Mesenchymal stem cell (in vitro differentiated cells and primary cell): ENCODE measurements around the gene EMP3. TPM values are rescaled to one million over a fixed set of nuclear protein-coding genes. Genes with fewer than 3 reads are reported as not detected.

Source experiments
- DNase-seq: peaks from one replicate; pipeline ENCODE4 v3.0.0-alpha.2; 2013
- H2AFZ ChIP-seq: one replicate; pipeline ENCODE4 v1.6.1; 2013; ENCODE audit warnings: low read depth, mild to moderate bottlenecking, control low read depth, inconsistent platforms, low read length, moderate library complexity
- H2AK5ac ChIP-seq: 2 replicates; pipeline ENCODE4 v1.6.1; 2013; ENCODE audit warnings: low read length, moderate library complexity, mild to moderate bottlenecking, inconsistent platforms; ENCODE audit not compliant: severe bottlenecking
- H2BK120ac ChIP-seq: one replicate; pipeline ENCODE4 v1.6.1; 2013; ENCODE audit warnings: low read depth, mild to moderate bottlenecking, inconsistent platforms, low read length, moderate library complexity
- H2BK12ac ChIP-seq, 2 experiments: one replicate each; pipeline ENCODE4 v1.6.1; 2013; ENCODE audit warnings: inconsistent platforms in 2 of 2, low read length in 2 of 2, mild to moderate bottlenecking in 2 of 2, moderate library complexity in 2 of 2, control low read depth in 1 of 2
- H2BK15ac ChIP-seq: one replicate; pipeline ENCODE4 v1.6.1; 2013; ENCODE audit warnings: mild to moderate bottlenecking, low read depth, inconsistent platforms; ENCODE audit not compliant: poor library complexity, severe bottlenecking
- H2BK5ac ChIP-seq: 2 replicates; pipeline ENCODE4 v1.6.1; 2013; ENCODE audit warnings: low read depth, mild to moderate bottlenecking, low read length, control low read depth, inconsistent platforms; ENCODE audit not compliant: poor library complexity, severe bottlenecking
- H3K14ac ChIP-seq, 2 experiments: one replicate each; pipeline ENCODE4 v1.6.1; 2013; ENCODE audit warnings: inconsistent platforms in 2 of 2, low read length in 2 of 2, control low read depth in 1 of 2, mild to moderate bottlenecking in 1 of 2, moderate library complexity in 1 of 2
- H3K18ac ChIP-seq, 2 experiments: one replicate each; pipeline ENCODE4 v1.6.1; 2013; ENCODE audit warnings: inconsistent platforms in 2 of 2, low read length in 2 of 2, control low read depth in 1 of 2, low read depth in 1 of 2, mild to moderate bottlenecking in 1 of 2
- H3K23ac ChIP-seq, 2 experiments: one replicate each; pipeline ENCODE4 v1.6.1; 2013; ENCODE audit warnings: inconsistent platforms in 2 of 2, low read length in 2 of 2, mild to moderate bottlenecking in 2 of 2, moderate library complexity in 2 of 2, control low read depth in 1 of 2
- H3K27ac ChIP-seq: 2 replicates; pipeline ENCODE4 v1.5.1; 2013; ENCODE audit warnings: mild to moderate bottlenecking, moderate library complexity, low read length, control low read depth, inconsistent platforms; ENCODE audit not compliant: poor library complexity, severe bottlenecking
- H3K27me3 ChIP-seq, 2 experiments: 2 replicates each; pipeline versions ENCODE4 v1.6.1 to v1.7.0; 2013; ENCODE audit warnings: low read length in 2 of 2, mild to moderate bottlenecking in 2 of 2, moderate library complexity in 2 of 2, control low read depth in 1 of 2, inconsistent platforms in 1 of 2; ENCODE audit not compliant: control insufficient read depth in 1 of 2, insufficient read depth in 1 of 2
- H3K36me3 ChIP-seq, 2 experiments: 2 replicates each; pipeline versions ENCODE4 v1.6.1 to v1.7.0; 2013; ENCODE audit warnings: low read length in 2 of 2, control low read depth in 1 of 2, inconsistent platforms in 1 of 2, low read depth in 1 of 2, mild to moderate bottlenecking in 1 of 2; ENCODE audit not compliant: insufficient read depth in 2 of 2, control insufficient read depth in 1 of 2
- H3K4ac ChIP-seq, 2 experiments: one replicate each; pipeline ENCODE4 v1.6.1; 2013; ENCODE audit warnings: inconsistent platforms in 2 of 2, low read length in 2 of 2, mild to moderate bottlenecking in 2 of 2, moderate library complexity in 2 of 2, control low read depth in 1 of 2, low read depth in 1 of 2
- H3K4me1 ChIP-seq: 2 replicates; pipeline ENCODE4 v1.6.1; 2013; ENCODE audit warnings: low read depth, low read length, control low read depth; ENCODE audit not compliant: control insufficient read depth, insufficient read depth
- H3K4me2 ChIP-seq: 2 replicates; pipeline ENCODE4 v1.6.1; 2013; ENCODE audit warnings: low read length, mild to moderate bottlenecking, inconsistent platforms; ENCODE audit not compliant: poor library complexity, severe bottlenecking
- H3K4me3 ChIP-seq, 2 experiments: 2 replicates each; pipeline versions ENCODE4 v1.5.1 to v1.7.0; 2013; ENCODE audit warnings: low read length in 2 of 2, mild to moderate bottlenecking in 2 of 2, control low read depth in 1 of 2, low read depth in 1 of 2; ENCODE audit not compliant: insufficient read depth in 1 of 2
- H3K79me1 ChIP-seq: replicated peaks from 2 replicates; pipeline ENCODE4 v1.6.1; 2013; ENCODE audit warnings: mild to moderate bottlenecking, control low read depth, low read length, inconsistent platforms; ENCODE audit not compliant: poor library complexity, severe bottlenecking
- H3K9ac ChIP-seq: 2 replicates; pipeline ENCODE4 v1.7.0; 2013; ENCODE audit warnings: mild to moderate bottlenecking, low read length, moderate library complexity
- H3K9me3 ChIP-seq: 2 replicates; pipeline ENCODE4 v1.7.0; 2013; ENCODE audit warnings: mild to moderate bottlenecking, low read length; ENCODE audit not compliant: control insufficient read depth
- H4K8ac ChIP-seq: one replicate; pipeline ENCODE4 v1.6.1; 2013; ENCODE audit warnings: inconsistent platforms, mild to moderate bottlenecking, low read length, moderate library complexity
- H4K91ac ChIP-seq: one replicate; pipeline ENCODE4 v1.6.1; 2013; ENCODE audit warnings: mild to moderate bottlenecking, low read length, inconsistent platforms
- WGBS: methylation state at CpG from one replicate; pipeline ENCODE4 v1.1.7; 2013; ENCODE audit warnings: mixed read lengths; 5-methylcytosine and 5-hydroxymethylcytosine counted together
- polyA plus RNA-seq, 2 experiments: library from polyadenylated mRNA; stranded (reverse); fragments of 200-250 nt; gene quantifications; one replicate each; pipeline ENCODE4 v1.2.3, GENCODE V29; 2013

EMP3 gene
- polyA plus RNA-seq (2013, experiment 1 of 2), result 450 TPM
- 450 TPM for polyA plus RNA-seq (2013, experiment 2 of 2)

DNA sequence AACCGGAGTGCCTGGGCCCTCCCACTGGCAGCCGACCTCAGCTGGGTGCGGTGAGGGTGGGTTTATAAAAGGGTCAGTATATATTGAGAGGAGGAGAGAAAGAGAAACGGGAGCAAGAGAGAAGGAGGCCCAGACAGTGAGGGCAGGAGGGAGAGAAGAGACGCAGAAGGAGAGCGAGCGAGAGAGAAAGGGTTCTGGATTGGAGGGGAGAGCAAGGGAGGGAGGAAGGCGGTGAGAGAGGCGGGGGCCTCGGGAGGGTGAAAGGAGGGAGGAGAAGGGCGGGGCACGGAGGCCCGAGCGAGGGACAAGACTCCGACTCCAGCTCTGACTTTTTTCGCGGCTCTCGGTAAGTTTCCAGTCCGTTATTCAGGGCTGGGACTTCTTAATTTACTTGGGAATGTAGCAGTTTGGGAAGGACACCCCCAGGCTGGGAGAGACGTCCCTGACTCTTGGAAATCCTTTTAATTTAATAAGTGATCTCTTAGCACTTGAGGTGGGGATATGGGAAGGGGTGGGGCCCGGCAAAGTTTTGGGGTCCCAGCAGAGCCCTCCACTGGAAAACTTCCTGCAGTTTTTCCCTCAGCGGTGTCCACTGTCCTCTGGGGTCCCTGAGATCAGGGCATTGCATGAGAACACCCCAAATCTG is at the start of gene EMP3:
Gene EMP3, plus strand, starts transcription at position 288 of the 646 bp plus-strand sequence. CDS start 1,293 bp downstream, outside the sequence.
- peak within 1 kb of the TSS; percentile 84 for H4K8ac ChIP-seq
- H3K18ac ChIP-seq, result peak within 1 kb of the TSS; percentile 90 to 92
- peak within 1 kb of the TSS; percentile 84 to 95 for H3K4ac ChIP-seq
- H3K14ac ChIP-seq, result peak within 1 kb of the TSS in 1 of 2 experiments; percentile 49
- peak within 1 kb of the TSS in 1 of 2 experiments; percentile 89 for H2BK12ac ChIP-seq
- H4K91ac ChIP-seq, result peak within 1 kb of the TSS; percentile 85
- H3K27me3 ChIP-seq, result no peaks in the 10 kb centered on the region
- H3K27ac ChIP-seq, result peak within 1 kb of the TSS; percentile 96
- H3K36me3 ChIP-seq, result peaks cover 26 to 33% of the 10 kb centered on the region in 2 experiments
- under 1% methylated on average over 22 of the region's 22 CpGs for WGBS
- H2AFZ ChIP-seq, result no peak within 1 kb of the TSS
- no peaks in the 10 kb centered on the region for H3K9me3 ChIP-seq
- peak within 1 kb of the TSS; percentile 94 for H2BK120ac ChIP-seq
- H3K79me1 ChIP-seq, result peaks cover 10% of the 10 kb centered on the region
- peak within 1 kb of the TSS; percentile 96 for H2BK5ac ChIP-seq
- H3K4me3 ChIP-seq, result peak within 1 kb of the TSS; percentile 54 to 96
- peak within 1 kb of the TSS; percentile 100 for H3K9ac ChIP-seq
- peaks cover 36% of the 10 kb centered on the region for H3K4me1 ChIP-seq
- peak within 1 kb of the TSS; percentile 91 for H3K4me2 ChIP-seq
- H3K23ac ChIP-seq, result peak within 1 kb of the TSS in 1 of 2 experiments; percentile 26
- peak within 1 kb of the TSS; percentile 73 for H2BK15ac ChIP-seq
- H2AK5ac ChIP-seq, result peak within 1 kb of the TSS; percentile 99
- peak; percentile 98 for DNase-seq

GRCh38 chr19:48279747-48280146 is 45.6 kb upstream of the EMP3 start:
- Histone ChIP-seq H3K4me3 (no peak overlapping the region), H3K79me1 (no peaks in the 10 kb centered on the region), H2AK5ac (no peak overlapping the region), H2BK120ac (no peak overlapping the region), H3K27ac (no peak overlapping the region), H3K27me3 (peaks cover 0 to 3% of the 10 kb centered on the region in 2 experiments), H3K18ac (no peak overlapping the region), H3K4me1 (peaks cover 9% of the 10 kb centered on the region), H4K91ac (no peak overlapping the region), H3K9ac (no peak overlapping the region), H2BK5ac (no peak overlapping the region), H3K36me3 (no peaks in the 10 kb centered on the region), H3K4ac (no peak overlapping the region), H3K4me2 (no peak overlapping the region), H3K23ac (no peak overlapping the region), H3K9me3 (peaks cover 5% of the 10 kb centered on the region), H4K8ac (no peak overlapping the region), H2BK12ac (peak overlapping the region in 1 of 2 experiments; percentile 10), H2BK15ac (no peak overlapping the region), H3K14ac (no peak overlapping the region), H2AFZ (no peak overlapping the region)
- no peak for DNase-seq
- 92% methylated on average over 9 of the region's 9 CpGs for WGBS

DNA sequence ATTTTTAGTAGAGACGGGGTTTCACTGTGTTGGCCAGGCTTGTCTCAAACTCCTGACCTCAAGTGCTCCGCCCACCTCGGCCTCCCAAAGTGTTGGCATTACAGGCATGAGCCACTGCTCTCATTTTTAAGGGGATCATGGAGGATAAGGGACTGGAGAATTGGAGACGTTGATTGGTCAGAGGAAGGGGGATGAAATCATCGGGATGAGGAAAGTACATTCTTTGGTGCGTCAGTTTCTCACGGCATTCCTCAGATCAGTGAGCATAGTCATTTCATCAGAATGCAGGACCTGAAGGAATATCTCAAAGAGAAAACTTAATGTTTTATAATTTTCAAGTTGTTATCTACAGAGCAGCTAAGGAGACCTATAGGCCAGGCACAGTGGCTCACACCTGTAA is 41.4 kb upstream of the EMP3 start:
- H3K14ac ChIP-seq, result no peak overlapping the region
- H3K36me3 ChIP-seq, result no peaks in the 10 kb centered on the region
- no peak overlapping the region for H4K8ac ChIP-seq
- no peak overlapping the region for H3K9ac ChIP-seq
- no peak overlapping the region for H2BK12ac ChIP-seq
- H3K79me1 ChIP-seq, result no peaks in the 10 kb centered on the region
- no peak overlapping the region for H2AK5ac ChIP-seq
- no peak overlapping the region for H2BK15ac ChIP-seq
- no peak overlapping the region for H3K4ac ChIP-seq
- no peak overlapping the region for H4K91ac ChIP-seq
- H3K18ac ChIP-seq, result no peak overlapping the region
- peaks cover 19% of the 10 kb centered on the region for H3K9me3 ChIP-seq
- 90% methylated on average over 7 of the region's 7 CpGs for WGBS
- no peak overlapping the region for H2BK5ac ChIP-seq
- H3K27ac ChIP-seq, result peak overlapping the region; percentile 85
- H3K4me3 ChIP-seq, result no peak overlapping the region
- H2BK120ac ChIP-seq, result no peak overlapping the region
- peak; percentile 76 for DNase-seq
- H2AFZ ChIP-seq, result no peak overlapping the region
- peaks cover 9% of the 10 kb centered on the region for H3K4me1 ChIP-seq
- H3K23ac ChIP-seq, result no peak overlapping the region
- no peak overlapping the region for H3K4me2 ChIP-seq
- H3K27me3 ChIP-seq, result peaks cover 0 to 3% of the 10 kb centered on the region in 2 experiments

- Histone ChIP-seq H3K18ac (no peak overlapping the region), H3K79me1 (no peaks in the 10 kb centered on the region), H2BK12ac (no peak overlapping the region), H3K36me3 (no peaks in the 10 kb centered on the region), H3K4me3 (no peak overlapping the region), H3K23ac (no peak overlapping the region), H3K27ac (peak overlapping the region; percentile 85), H4K91ac (no peak overlapping the region), H2AFZ (no peak overlapping the region), H2AK5ac (peak overlapping the region; percentile 74), H3K4ac (no peak overlapping the region), H4K8ac (no peak overlapping the region), H2BK5ac (no peak overlapping the region), H2BK120ac (no peak overlapping the region), H3K4me2 (no peak overlapping the region), H3K9ac (no peak overlapping the region), H3K27me3 (peaks cover 0 to 3% of the 10 kb centered on the region in 2 experiments), H2BK15ac (no peak overlapping the region), H3K9me3 (peaks cover 19% of the 10 kb centered on the region), H3K4me1 (peaks cover 9% of the 10 kb centered on the region), H3K14ac (no peak overlapping the region)
- peak; percentile 20 for DNase-seq
- 83% methylated on average over 4 of the region's 4 CpGs for WGBS
Measured at GRCh38 chr19:48284896-48285295, 40.5 kb upstream of the EMP3 start.
